ENCODE measurements around the gene DAGLB.
"Not testable (repeated sequence)": the region's sequence is repeated elsewhere in the genome, so short reads cannot be mapped to it uniquely, and the experiment has no call there.

Gene DAGLB, protein sequence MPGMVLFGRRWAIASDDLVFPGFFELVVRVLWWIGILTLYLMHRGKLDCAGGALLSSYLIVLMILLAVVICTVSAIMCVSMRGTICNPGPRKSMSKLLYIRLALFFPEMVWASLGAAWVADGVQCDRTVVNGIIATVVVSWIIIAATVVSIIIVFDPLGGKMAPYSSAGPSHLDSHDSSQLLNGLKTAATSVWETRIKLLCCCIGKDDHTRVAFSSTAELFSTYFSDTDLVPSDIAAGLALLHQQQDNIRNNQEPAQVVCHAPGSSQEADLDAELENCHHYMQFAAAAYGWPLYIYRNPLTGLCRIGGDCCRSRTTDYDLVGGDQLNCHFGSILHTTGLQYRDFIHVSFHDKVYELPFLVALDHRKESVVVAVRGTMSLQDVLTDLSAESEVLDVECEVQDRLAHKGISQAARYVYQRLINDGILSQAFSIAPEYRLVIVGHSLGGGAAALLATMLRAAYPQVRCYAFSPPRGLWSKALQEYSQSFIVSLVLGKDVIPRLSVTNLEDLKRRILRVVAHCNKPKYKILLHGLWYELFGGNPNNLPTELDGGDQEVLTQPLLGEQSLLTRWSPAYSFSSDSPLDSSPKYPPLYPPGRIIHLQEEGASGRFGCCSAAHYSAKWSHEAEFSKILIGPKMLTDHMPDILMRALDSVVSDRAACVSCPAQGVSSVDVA

GRCh38 chr7:6447581-6448199 lies at the start of gene DAGLB:
Gene DAGLB (minus strand): TSS chr7:6447954. CDS start chr7:6447842, 112 bp downstream.
- peak; percentile 59 for DNase-seq

GRCh38 chr7:6497637-6497905 lies 49.8 kb upstream of the DAGLB start:
- no peak for DNase-seq

DNA sequence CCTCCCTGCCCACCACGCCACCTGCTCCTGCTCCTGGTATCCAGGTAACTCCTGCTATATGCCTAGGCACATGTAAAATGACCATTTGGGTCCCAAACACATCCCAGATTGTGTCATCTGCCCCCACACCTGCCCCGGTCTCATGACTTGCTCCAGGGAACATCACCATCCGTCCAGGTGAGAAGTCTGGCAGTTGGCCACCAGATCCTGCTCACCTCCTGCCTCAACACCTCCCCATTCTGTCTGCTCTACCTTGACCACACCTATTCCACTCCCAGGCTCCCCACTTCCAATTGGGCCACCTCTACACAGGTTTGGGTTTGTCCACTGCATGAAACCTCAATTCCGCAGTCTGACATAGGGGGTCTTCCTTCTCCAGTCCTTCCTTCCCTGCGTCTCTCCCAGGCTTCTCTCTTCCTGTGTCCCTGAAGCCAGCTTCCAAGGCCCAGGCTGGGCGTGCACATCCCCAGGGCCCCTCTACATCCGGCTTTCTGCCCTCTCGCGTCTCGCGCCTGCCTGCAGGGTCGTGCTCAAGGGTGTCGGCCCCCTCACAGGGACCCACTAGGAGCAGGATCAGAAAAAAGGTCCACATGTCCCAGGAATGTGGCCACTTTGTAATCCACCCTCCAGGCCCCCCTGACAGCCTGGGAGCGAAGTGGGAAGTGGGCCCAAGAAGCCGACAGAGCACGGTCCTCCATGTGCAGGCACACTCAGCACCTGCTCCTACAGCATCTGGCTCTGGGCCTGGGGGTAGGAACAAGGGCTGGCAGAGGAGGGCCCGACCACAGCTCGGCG lies 49.3 kb upstream of the DAGLB start:
- no peak for DNase-seq

- no peak for DNase-seq
Measured at GRCh38 chr7:6495597-6496262, 48.0 kb upstream of the DAGLB start.

GRCh38 chr7:6494365-6494764 lies 46.6 kb upstream of the DAGLB start:
- DNase-seq, result no peak

DNA sequence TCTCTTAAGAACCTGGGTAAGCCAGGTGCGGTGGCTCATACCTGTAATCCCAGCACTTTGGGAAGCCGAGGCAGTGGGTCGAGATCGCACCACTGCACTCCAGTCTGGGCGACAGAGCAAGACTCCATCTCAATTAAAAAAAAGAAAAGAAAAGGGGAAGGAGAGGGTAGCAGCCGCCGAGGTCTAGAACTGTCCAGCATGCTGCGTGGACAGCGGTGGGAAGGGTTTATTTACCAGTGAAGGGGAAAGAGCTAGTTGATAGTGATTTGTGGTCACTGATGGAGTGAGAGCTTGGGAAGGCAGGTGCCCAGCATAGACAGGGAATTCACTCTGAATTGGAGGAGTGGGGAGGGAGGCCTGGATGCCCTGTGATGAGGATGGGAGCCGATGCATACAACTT lies 43.4 kb upstream of the DAGLB start:
- DNase-seq, result no peak

DNA sequence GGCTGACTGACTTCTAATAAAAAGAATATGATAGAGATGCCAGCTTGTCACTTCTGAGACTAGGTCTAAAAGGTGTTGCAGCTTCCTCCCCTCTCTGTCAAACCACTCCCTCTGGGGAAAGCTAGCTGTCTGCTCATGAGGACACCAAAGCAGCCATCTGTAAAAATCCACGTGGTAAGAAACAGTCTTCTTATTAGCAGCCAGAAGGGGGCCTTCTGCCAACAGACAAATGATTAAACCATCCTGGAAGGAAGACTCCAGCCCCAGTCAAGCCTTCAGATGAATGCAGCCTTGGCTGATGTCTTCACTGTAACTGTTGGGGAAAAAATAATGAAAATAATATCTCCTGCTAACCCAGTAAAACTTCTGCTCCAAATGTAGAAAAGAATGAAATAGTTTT lies 41.9 kb upstream of the DAGLB start:
- no peak for DNase-seq

DNA sequence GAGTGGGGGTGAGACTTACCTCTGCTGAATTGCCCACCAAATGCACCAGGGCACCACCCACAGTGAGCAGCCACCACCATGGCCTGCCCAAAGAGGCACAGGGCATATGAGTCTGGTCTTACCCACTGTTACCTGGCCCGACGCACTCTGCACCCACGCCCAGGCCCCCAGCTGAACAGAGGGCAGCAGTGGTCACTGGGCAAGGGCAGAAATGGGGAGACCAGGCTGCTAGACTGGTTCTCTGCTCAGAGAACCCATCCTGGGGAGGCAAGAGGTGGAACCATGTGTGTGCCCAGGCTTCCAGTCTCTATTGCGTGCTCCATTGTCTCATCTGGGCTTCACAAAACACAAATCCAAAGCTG lies 39.4 kb upstream of the DAGLB start:
- no peak for DNase-seq

- no peak for DNase-seq
Measured at GRCh38 chr7:6486438-6487183, 38.9 kb upstream of the DAGLB start.

- DNase-seq, result no peak
Measured at GRCh38 chr7:6482743-6483119, 35.0 kb upstream of the DAGLB start.

GRCh38 chr7:6482307-6482706 lies 34.6 kb upstream of the DAGLB start:
- no peak for DNase-seq

GRCh38 chr7:6481445-6481844 lies 33.7 kb upstream of the DAGLB start:
- DNase-seq, result no peak

DNA sequence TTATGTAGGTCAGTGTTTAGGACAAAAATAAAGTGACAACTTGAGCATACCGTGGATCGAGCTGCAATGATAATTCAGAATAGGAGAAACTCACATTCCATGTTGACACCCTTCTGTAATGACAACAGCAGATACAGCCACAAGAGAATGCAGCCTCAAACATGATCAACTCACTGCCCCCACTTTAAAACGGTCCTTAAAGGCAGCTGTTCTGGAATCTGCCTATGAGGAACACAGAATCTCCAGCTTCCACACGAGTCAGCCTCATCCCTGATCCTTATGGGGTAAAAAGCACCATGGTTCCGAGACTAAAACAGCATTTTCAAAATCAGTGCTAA lies 32.5 kb upstream of the DAGLB start:
- DNase-seq, result no peak

DNA sequence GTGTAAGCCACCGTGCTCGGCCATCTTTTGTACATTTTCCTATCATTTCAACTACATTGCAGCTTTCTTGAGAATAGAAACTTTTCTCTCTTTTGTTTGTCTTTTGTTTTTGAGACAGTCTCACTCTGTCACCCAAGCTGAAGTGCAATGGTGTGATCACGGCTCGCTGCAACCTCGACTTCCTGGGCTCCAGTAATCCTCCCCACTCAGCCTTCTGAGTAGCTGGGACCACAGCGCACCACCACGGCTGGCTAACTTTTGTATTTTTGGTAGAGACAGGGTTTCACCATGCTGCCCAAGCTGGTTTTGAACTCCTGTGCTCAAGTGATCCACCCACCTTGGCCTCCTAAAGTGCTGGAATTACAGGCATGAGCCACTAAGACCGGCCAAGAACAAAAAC lies 31.3 kb upstream of the DAGLB start:
- no peak for DNase-seq

DNA sequence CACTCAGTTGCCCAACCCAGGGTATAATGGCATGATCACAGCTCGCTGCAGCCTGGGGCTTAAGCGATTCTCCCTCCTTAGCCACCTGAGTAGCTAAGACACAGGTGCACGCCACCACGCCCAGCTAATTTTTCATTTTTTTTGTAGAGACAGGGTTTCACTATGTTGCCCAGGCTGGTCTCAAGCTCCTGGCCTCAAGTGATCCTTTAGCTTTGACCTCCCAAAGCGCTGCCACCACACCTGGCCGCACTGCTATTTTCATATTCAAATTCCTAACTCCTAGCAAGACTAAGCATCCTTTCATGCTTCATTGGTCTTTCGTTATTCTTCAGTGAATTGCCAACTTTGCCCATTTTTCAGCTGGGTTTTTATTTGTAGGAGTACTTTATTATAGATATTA lies 30.4 kb upstream of the DAGLB start:
- no peak for DNase-seq

DNA sequence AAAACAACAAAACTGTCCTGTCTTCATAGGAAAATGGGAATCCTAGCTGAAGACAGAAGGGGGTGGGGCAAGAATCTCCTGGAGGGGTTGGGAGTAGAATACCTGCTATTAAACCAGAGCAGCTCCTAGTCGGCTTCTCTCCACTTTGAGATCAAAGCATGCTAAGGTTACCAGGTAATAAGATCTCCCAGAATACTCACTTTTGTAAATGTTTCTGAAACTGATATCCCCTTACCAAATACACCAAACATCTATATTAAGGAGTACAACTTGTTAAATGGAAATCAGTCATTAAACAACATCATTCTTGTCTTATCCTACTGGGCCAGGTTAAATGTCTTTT lies 29.5 kb upstream of the DAGLB start:
- no peak for DNase-seq

GRCh38 chr7:6476596-6477317 lies 29.0 kb upstream of the DAGLB start:
- no peak for DNase-seq

GRCh38 chr7:6475433-6476186 lies 27.9 kb upstream of the DAGLB start:
- DNase-seq, result no peak

- no peak for DNase-seq
Measured at GRCh38 chr7:6465862-6466261, 18.1 kb upstream of the DAGLB start.

GRCh38 chr7:6463609-6464008 lies 15.9 kb upstream of the DAGLB start:
- not testable (repeated sequence) for DNase-seq

DNA sequence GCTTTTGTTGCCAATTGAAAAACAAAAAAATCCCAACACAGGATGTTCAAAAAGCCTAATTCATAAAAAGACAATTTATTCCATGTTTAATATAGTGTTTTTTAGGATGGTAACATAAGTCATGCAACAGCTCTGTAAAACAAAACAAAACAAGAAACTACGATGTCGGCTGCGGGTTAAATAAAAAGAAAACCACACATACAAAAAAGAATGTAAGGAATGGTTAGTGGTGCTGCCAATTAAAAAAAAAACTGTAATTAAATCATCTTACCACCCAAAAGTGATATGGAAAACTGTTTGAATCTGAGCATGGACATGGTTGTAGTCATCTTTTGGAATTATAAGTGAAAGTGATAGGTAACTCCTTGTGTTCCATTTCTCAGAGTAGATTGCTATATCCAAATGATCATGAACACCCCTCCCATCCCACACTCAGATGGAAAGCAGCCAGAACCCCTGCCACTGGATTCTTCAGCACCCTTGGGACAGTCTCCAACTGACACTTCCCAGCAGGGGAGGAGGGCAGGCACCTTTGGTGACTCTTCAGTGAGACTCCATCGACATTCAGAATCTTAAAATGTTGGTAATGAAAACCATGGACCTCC lies 14.3 kb upstream of the DAGLB start:
- DNase-seq, result no peak
